HCEC 1CT (cell line): ENCODE measurements around the gene CRX.
"Not testable (repeated sequence)": the region's sequence is repeated elsewhere in the genome, so short reads cannot be mapped to it uniquely, and the experiment has no call there.

Experiments
- DNase-seq: peaks from one replicate; pipeline ENCODE4 v3.0.0-alpha.2; 2017

Gene CRX

GRCh38 chr19:47804451-47804850 lies 17.3 kb upstream of the CRX start, which contains the start of gene TPRX1:
TSS of gene TPRX1 (minus strand) at chr19:47804551. CDS start at chr19:47804539, 12 bp downstream.
- not testable (repeated sequence) for DNase-seq

- DNase-seq: no peak
Observed at GRCh38 chr19:47805313-47805712, 16.4 kb upstream of the CRX start.

GRCh38 chr19:47806435-47806834 lies 15.3 kb upstream of the CRX start:
- DNase-seq: no peak

- peak; percentile 50 for DNase-seq
Observed at GRCh38 chr19:47813304-47813994, 8.3 kb upstream of the CRX start.

- no peak for DNase-seq
Observed at GRCh38 chr19:47813995-47814328, 7.8 kb upstream of the CRX start.

GRCh38 chr19:47816270-47816669 lies 5.5 kb upstream of the CRX start:
- not testable (repeated sequence) for DNase-seq

GRCh38 chr19:47818221-47818620 lies 3.5 kb upstream of the CRX start:
- DNase-seq: not testable (repeated sequence)

GRCh38 chr19:47819858-47820257 lies 1.9 kb upstream of the CRX start:
- DNase-seq: no peak

GRCh38 chr19:47820410-47820809 lies 1.3 kb upstream of the CRX start:
- no peak for DNase-seq

- DNase-seq: no peak
Observed at GRCh38 chr19:47824396-47824795, 2.7 kb downstream of the CRX start.

GRCh38 chr19:47826800-47827199 lies 5.1 kb downstream of the CRX start:
- DNase-seq: no peak

GRCh38 chr19:47832723-47833122 lies 11.0 kb downstream of the CRX start:
- DNase-seq: no peak

GRCh38 chr19:47836038-47836437 lies 14.3 kb downstream of the CRX start:
- DNase-seq: no peak

- no peak for DNase-seq
Observed at GRCh38 chr19:47839411-47839810, 17.7 kb downstream of the CRX start.

- no peak for DNase-seq
Observed at GRCh38 chr19:47839913-47840312, 18.2 kb downstream of the CRX start.

GRCh38 chr19:47842941-47843340 lies 21.2 kb downstream of the CRX start:
- DNase-seq: no peak

- DNase-seq: no peak
Observed at GRCh38 chr19:47848425-47848822, 26.7 kb downstream of the CRX start.

- DNase-seq: peak; percentile 18
Observed at GRCh38 chr19:47848823-47849473, 27.2 kb downstream of the CRX start.

- DNase-seq: no peak
Observed at GRCh38 chr19:47853003-47853402, 31.3 kb downstream of the CRX start.

- no peak for DNase-seq
Observed at GRCh38 chr19:47854459-47854858, 32.7 kb downstream of the CRX start.

- peak; percentile 70 for DNase-seq
Observed at GRCh38 chr19:47858231-47858630, 36.5 kb downstream of the CRX start.

GRCh38 chr19:47858646-47859285 lies 37.0 kb downstream of the CRX start, which contains the start of gene TPRX2:
TSS of gene TPRX2 (plus strand) at chr19:47859235. CDS start at chr19:47859247, 12 bp downstream.
- not testable (repeated sequence) for DNase-seq

- not testable (repeated sequence) for DNase-seq
Observed at GRCh38 chr19:47859838-47860237, 38.1 kb downstream of the CRX start.
